Suppressor macrophage treated with lipopolysaccharide for 1 hour (primary cell): ENCODE measurements around the gene EEF1AKMT4.
"Not testable (repeated sequence)": the region's sequence is repeated elsewhere in the genome, so short reads cannot be mapped to it uniquely, and the experiment has no call there.

ENCODE experiments used
- DNase-seq, 3 donors: peaks; one replicate each; pipeline ENCODE4 v3.0.0-alpha.2; 2020 to 2022

The EEF1AKMT4 gene

GRCh38 chr3:184261270-184261853 is 11.9 kb downstream of the EEF1AKMT4 start, which contains the start of gene CAMK2N2:
TSS of gene CAMK2N2 (minus strand) at chr3:184261553. CDS start at chr3:184261285, 268 bp downstream.
- peak; percentile 63 to 78 (median 65) for DNase-seq

- peak; percentile 25 to 69 (median 60) for DNase-seq
These were observed 12.6 kb downstream of the EEF1AKMT4 start for GRCh38 chr3:184261854-184262763.

- peak in 1 of 3 donors; percentile 50 for DNase-seq
These were observed 13.3 kb downstream of the EEF1AKMT4 start for GRCh38 chr3:184262764-184263179.

- DNase-seq = not testable (repeated sequence)
These were observed 17.8 kb downstream of the EEF1AKMT4 start for GRCh38 chr3:184267249-184267648.

- no peak for DNase-seq
These were observed 22.8 kb downstream of the EEF1AKMT4 start for GRCh38 chr3:184272269-184272668.

GRCh38 chr3:184275381-184275701 is 25.9 kb downstream of the EEF1AKMT4 start:
- DNase-seq = no peak

GRCh38 chr3:184275961-184276910 is 26.8 kb downstream of the EEF1AKMT4 start, which contains the start of gene ECE2:
TSS of gene ECE2 (plus strand) at chr3:184276022. CDS start at chr3:184276154, 132 bp downstream.
- no peak for DNase-seq

GRCh38 chr3:184277366-184277765 is 27.9 kb downstream of the EEF1AKMT4 start:
- DNase-seq = no peak

- no peak for DNase-seq
These were observed 33.5 kb downstream of the EEF1AKMT4 start for GRCh38 chr3:184282941-184283340.

- no peak for DNase-seq
These were observed 34.2 kb downstream of the EEF1AKMT4 start for GRCh38 chr3:184283681-184284080.

GRCh38 chr3:184284696-184285095 is 35.2 kb downstream of the EEF1AKMT4 start:
- DNase-seq = peak; percentile 29 to 53 (median 46)

GRCh38 chr3:184289426-184289938 is 40.0 kb downstream of the EEF1AKMT4 start:
- DNase-seq = peak; percentile 55 to 73 (median 71)

- no peak for DNase-seq
These were observed 40.9 kb downstream of the EEF1AKMT4 start for GRCh38 chr3:184290331-184290730.

GRCh38 chr3:184291044-184291737 is 41.7 kb downstream of the EEF1AKMT4 start:
- DNase-seq = no peak

- no peak for DNase-seq
These were observed 42.4 kb downstream of the EEF1AKMT4 start for GRCh38 chr3:184291738-184292445.

- DNase-seq = no peak
These were observed 46.3 kb downstream of the EEF1AKMT4 start for GRCh38 chr3:184295771-184296170.

- DNase-seq = no peak
These were observed 47.1 kb downstream of the EEF1AKMT4 start for GRCh38 chr3:184296616-184297015.

GRCh38 chr3:184298759-184299487 is 49.5 kb downstream of the EEF1AKMT4 start, which contains the start of gene PSMD2:
TSS of gene PSMD2 (plus strand) at chr3:184299241. CDS start at chr3:184299267, 26 bp downstream.
- peak; percentile 97 to 100 (median 99) for DNase-seq

GRCh38 chr3:184299488-184300377 is 50.3 kb downstream of the EEF1AKMT4 start:
- DNase-seq = peak in 1 of 3 donors; percentile 27
